H1 (cell line): Measurements from ENCODE around the gene BMI1. TPM values are rescaled to one million over a fixed set of nuclear protein-coding genes. Genes with fewer than 3 reads are reported as not detected.

Experiments
- ATF2 ChIP-seq: IDR thresholded peaks from 2 replicates; pipeline ENCODE4 v1.6.1; 2012; ENCODE audit warnings: low read length, inconsistent platforms
- BCL11A ChIP-seq, 2 experiments: IDR thresholded peaks; one replicate each; pipeline ENCODE4 v1.6.1; 2011; ENCODE audit warnings: low read depth in 2 of 2, low read length in 2 of 2, mild to moderate bottlenecking in 2 of 2
- CHD2 ChIP-seq: IDR thresholded peaks from 2 replicates; pipeline ENCODE4 v1.6.1; 2012; ENCODE audit warnings: low read length, improper control_type of control experiment
- EGR1 ChIP-seq: IDR thresholded peaks from 2 replicates; pipeline ENCODE4 v1.6.1; 2011; ENCODE audit warnings: low read depth, low read length, borderline replicate concordance
- EP300 ChIP-seq, 2 experiments: IDR thresholded peaks; 1 replicate in 1 of 2; 2 replicates in 1 of 2; pipeline ENCODE4 v1.6.1; 2011 to 2012; ENCODE audit warnings: low read depth in 2 of 2, low read length in 2 of 2, mild to moderate bottlenecking in 2 of 2, borderline replicate concordance in 1 of 2, inconsistent platforms in 1 of 2, moderate library complexity in 1 of 2
- FOSL1 ChIP-seq: IDR thresholded peaks from 2 replicates; pipeline ENCODE4 v1.6.1; 2011; ENCODE audit warnings: mild to moderate bottlenecking, low read depth, low read length, moderate library complexity; ENCODE audit not compliant: insufficient read depth
- HDAC2 ChIP-seq, 2 experiments: fragments of 300-600 bp in 1 of 2; sonication (generic) in 1 of 2; IDR thresholded peaks; 2 replicates each; pipeline ENCODE4 v1.6.1; 2011 to 2012; ENCODE audit warnings: low read depth in 2 of 2, low read length in 2 of 2, mild to moderate bottlenecking in 2 of 2, moderate library complexity in 2 of 2, borderline replicate concordance in 1 of 2, inconsistent platforms in 1 of 2
- HDAC6 ChIP-seq: IDR thresholded peaks from one replicate; pipeline ENCODE4 v1.7.1; 2012; ENCODE audit warnings: low read depth, mild to moderate bottlenecking, inconsistent platforms, low read length, moderate library complexity
- JUND ChIP-seq: IDR thresholded peaks from 2 replicates; pipeline ENCODE4 v1.6.1; 2011; ENCODE audit warnings: mild to moderate bottlenecking, improper control_type of control experiment, low read length
- KDM1A ChIP-seq: fragments of 200-600, 300-600 bp; sonication (generic); IDR thresholded peaks from 2 replicates; pipeline ENCODE4 v1.7.1; 2016; ENCODE audit warnings: mild to moderate bottlenecking, low read length, borderline replicate concordance
- KDM5A ChIP-seq: fragments of 200-600 bp; IDR thresholded peaks from 2 replicates; pipeline ENCODE4 v1.7.1; 2012; ENCODE audit warnings: mild to moderate bottlenecking, low read length, inconsistent platforms, mixed read lengths
- MAX ChIP-seq: IDR thresholded peaks from 2 replicates; pipeline ENCODE4 v1.6.1; 2012; ENCODE audit warnings: inconsistent platforms
- NRF1 ChIP-seq: IDR thresholded peaks from 2 replicates; pipeline ENCODE4 v1.6.1; 2011; ENCODE audit warnings: mild to moderate bottlenecking, low read depth, low read length, improper control_type of control experiment
- PHF8 ChIP-seq: fragments of 200-600 bp; sonication (generic); conservative IDR thresholded peaks from 2 replicates; pipeline ENCODE4 v1.7.1; 2012; ENCODE audit warnings: low read depth, mild to moderate bottlenecking, inconsistent platforms, low read length, moderate library complexity
- POLR2AphosphoS5 ChIP-seq: IDR thresholded peaks from 2 replicates; pipeline ENCODE4 v1.6.1; 2011; ENCODE audit warnings: low read depth, low read length
- SAP30 ChIP-seq: fragments of 300-600 bp; sonication (generic); IDR thresholded peaks from 2 replicates; pipeline ENCODE4 v1.7.1; 2012; ENCODE audit warnings: low read length, moderate library complexity, mild to moderate bottlenecking, inconsistent platforms; ENCODE audit not compliant: insufficient read depth, insufficient replicate concordance
- SIN3A ChIP-seq, 2 experiments: IDR thresholded peaks in 1 of 2; conservative IDR thresholded peaks in 1 of 2; 2 replicates each; pipeline ENCODE4 v1.6.1; 2011 to 2012; ENCODE audit warnings: low read length in 2 of 2, improper control_type of control experiment in 1 of 2, low read depth in 1 of 2, mild to moderate bottlenecking in 1 of 2
- SP1 ChIP-seq: IDR thresholded peaks from 2 replicates; pipeline ENCODE4 v1.6.1; 2011; ENCODE audit warnings: low read depth, low read length
- SRF ChIP-seq: IDR thresholded peaks from 2 replicates; pipeline ENCODE4 v1.6.1; 2011; ENCODE audit warnings: mild to moderate bottlenecking, low read depth, low read length, moderate library complexity
- USF2 ChIP-seq: IDR thresholded peaks from 2 replicates; pipeline ENCODE4 v1.6.1; 2011; ENCODE audit warnings: low read length, improper control_type of control experiment
- polyA plus RNA-seq, 7 experiments: library from polyadenylated mRNA; depleted of rRNA in 3 of 7; stranded (reverse) in 5 of 7; unstranded in 2 of 7; fragments of >200 nt in 5 of 7; fragments of 200-250 nt in 2 of 7; gene quantifications; 1 replicate in 5 of 7; 2 replicates in 1 of 7; 4 replicates in 1 of 7; pipeline versions ENCODE4 v1.2.1 to v1.2.3, GENCODE V29; 2011 to 2013; ENCODE audit warnings: missing spikeins in 2 of 7, mixed read lengths in 2 of 7
- total RNA-seq: library from RNA; stranded (reverse); fragmentation: NEBNext Ultra II Directional; extraction: Animal tissue kit (Norgen Biotek cat#: 25700); gene quantifications from 2 replicates; pipeline ENCODE4 v1.2.1, GENCODE V29; 2021

Gene BMI1
- total and polyA plus RNA-seq, 2 of the 8 experiments (the other 6 are each of a cell fraction or from before 2014, with no cell fraction given) = 2.8 to 10.7 TPM

- TF ChIP-seq SRF (no peak), HDAC6 (no peak), EGR1 (no peak), FOSL1 (0 out of 2 replicates have a peak, but pooled peaks have one; percentile 26), NRF1 (peak; percentile 47), MAX (peak; percentile 99), EP300 (IDR thresholded peaks at IDR 0.05; ENCODE audit: borderline replicate concordance in 1 of 2, low read depth in 2 of 2, low read length in 2 of 2) (no peak), JUND (no peak), ATF2 (no peak), PHF8 (peak; percentile 29; the same call in 1 of the 2 replicates), KDM5A (no peak), KDM1A (peak; percentile 38; the same call in 1 of the 2 replicates), BCL11A (IDR thresholded peaks at IDR 0.05; ENCODE audit: low read depth in 2 of 2, low read length in 2 of 2) (no peak), SIN3A (conservative IDR thresholded peaks at IDR 0.05 in 1 of 2, IDR thresholded peaks at IDR 0.05 in 1 of 2; ENCODE audit: low read depth in 1 of 2, low read length in 2 of 2) (no peak), CHD2 (peak; percentile 69), SAP30 (no peak), HDAC2 (IDR thresholded peaks at IDR 0.05; ENCODE audit: borderline replicate concordance in 1 of 2, low read depth in 2 of 2, low read length in 2 of 2) (no peak), USF2 (no peak), POLR2AphosphoS5 (no peak), SP1 (no peak)
Measured at GRCh38 chr10:22334414-22335172, 13.7 kb downstream of the BMI1 start (continued).
